ENCODE measurements around the gene GSTK1. TPM values are rescaled to one million over a fixed set of nuclear protein-coding genes. Genes with fewer than 3 reads are reported as not detected.

GSTK1 gene
- polyA plus RNA-seq, 1 experiment: 164 TPM

DNA sequence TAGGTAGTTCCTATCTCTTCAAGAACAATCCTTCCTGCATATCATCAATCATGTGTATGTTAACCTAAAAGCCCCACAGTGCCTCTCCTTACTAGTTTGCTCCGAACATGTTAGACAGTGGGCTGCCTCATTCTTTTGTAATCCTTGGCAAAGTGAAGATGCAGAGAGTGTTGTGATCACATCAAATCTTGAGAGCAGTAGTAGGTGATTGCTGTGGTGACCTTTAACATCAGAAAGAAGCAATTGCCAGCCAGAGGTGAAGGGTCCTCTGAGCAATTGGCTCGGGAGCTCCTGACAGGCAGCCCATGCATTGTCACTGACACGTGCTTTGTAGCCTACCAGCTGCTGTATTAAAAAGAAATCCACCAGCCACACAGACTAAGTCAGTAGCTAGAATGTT is 19.6 kb upstream of the GSTK1 start:
- DNase-seq (ENCODE audit: low read depth): no peak
- TF ChIP-seq, protein P1, sequence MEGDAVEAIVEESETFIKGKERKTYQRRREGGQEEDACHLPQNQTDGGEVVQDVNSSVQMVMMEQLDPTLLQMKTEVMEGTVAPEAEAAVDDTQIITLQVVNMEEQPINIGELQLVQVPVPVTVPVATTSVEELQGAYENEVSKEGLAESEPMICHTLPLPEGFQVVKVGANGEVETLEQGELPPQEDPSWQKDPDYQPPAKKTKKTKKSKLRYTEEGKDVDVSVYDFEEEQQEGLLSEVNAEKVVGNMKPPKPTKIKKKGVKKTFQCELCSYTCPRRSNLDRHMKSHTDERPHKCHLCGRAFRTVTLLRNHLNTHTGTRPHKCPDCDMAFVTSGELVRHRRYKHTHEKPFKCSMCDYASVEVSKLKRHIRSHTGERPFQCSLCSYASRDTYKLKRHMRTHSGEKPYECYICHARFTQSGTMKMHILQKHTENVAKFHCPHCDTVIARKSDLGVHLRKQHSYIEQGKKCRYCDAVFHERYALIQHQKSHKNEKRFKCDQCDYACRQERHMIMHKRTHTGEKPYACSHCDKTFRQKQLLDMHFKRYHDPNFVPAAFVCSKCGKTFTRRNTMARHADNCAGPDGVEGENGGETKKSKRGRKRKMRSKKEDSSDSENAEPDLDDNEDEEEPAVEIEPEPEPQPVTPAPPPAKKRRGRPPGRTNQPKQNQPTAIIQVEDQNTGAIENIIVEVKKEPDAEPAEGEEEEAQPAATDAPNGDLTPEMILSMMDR (IDR thresholded peaks at IDR 0.05; ENCODE audit: insufficient read depth, low read depth, low read length): no peak
- H3K4me3 ChIP-seq (ENCODE audit: low read depth, low read length): no peak overlapping the region
- H3K36me3 ChIP-seq (ENCODE audit: control insufficient read depth, insufficient read depth, low read length): no peaks in the 10 kb centered on the region
- CTCF ChIA-PET: interaction anchor here (1.0 to 1.5 kb wide), 2 partner anchors 13 to 172 kb away, joined by 3 read pairs; no protein-coding TSS in a partner anchor
- H3K27me3 ChIP-seq (ENCODE audit: control insufficient read depth, insufficient read depth, low read length): peaks cover 9% of the 10 kb centered on the region
- POLR2A ChIA-PET: no interaction called here

DNA sequence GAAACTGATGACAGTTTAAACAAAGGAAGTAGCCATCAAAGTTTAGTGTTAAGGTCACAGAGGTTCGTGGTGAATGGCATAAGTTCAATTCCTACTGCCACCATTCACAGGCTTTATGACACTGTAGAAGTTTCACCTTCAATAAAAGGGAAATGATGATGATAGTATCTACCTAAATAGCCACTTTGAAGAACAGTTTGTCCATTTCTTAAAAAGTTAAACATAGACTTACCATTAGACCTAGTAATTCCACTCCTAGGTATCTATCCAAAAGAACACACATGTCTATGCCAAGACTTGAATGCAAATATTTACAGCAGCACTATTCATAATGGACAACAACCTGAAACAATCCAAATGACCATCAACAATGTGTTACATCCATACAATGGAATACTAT is 18.9 kb upstream of the GSTK1 start:
- H3K4me3 ChIP-seq (ENCODE audit: low read depth, low read length): no peak overlapping the region
- ChIA-PET CTCF (interaction anchor here (1.0 to 1.5 kb wide), 2 partner anchors 12 to 172 kb away, joined by 3 read pairs; no protein-coding TSS in a partner anchor), POLR2A (no interaction called here)
- H3K36me3 ChIP-seq (ENCODE audit: control insufficient read depth, insufficient read depth, low read length): no peaks in the 10 kb centered on the region
- TF ChIP-seq, protein P1 (IDR thresholded peaks at IDR 0.05; ENCODE audit: insufficient read depth, low read depth, low read length): no peak
- no peak for DNase-seq (ENCODE audit: low read depth)
- H3K27me3 ChIP-seq (ENCODE audit: control insufficient read depth, insufficient read depth, low read length): peaks cover 9% of the 10 kb centered on the region

DNA sequence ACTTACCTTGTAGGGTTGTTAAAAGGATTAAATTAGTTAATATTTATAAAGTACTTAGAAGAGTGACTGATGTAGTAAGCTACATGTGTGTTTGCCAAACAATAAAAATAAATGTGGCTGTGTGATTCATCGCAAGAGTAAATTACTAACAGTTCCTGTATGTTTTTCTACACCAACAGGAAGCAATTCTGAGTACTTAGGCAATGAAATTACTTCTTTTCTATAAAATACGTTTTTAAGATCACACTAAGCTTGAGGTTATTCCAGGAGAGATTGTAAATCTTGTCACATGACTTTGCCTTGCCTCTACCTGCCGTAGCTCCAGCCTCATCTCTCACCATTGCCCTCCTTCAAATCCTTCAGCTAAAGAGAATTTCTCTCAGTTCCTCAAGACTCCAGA is 18.1 kb upstream of the GSTK1 start:
- POLR2A ChIA-PET: no interaction called here

DNA sequence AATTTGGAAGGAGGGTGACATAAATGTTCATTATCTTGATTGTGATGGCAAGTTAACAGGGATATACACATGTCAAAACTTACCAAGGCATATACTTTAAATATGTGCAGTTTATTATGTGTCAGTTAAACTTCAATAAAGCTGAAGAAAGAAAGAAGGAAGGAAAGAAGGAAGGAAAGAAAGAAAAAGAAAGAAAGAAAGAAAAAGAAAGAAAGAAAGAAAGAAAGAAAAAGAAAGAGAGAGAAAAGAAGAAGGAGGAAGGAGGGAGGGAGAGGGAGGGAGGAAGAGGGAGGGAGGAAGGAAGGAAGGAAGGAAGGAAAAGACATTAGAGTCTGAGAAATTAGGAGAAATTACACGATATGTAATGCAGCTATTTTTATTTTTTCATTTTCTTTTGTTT is 15.9 kb upstream of the GSTK1 start:
- DNase-seq (ENCODE audit: low read depth): no peak
- peaks cover 8% of the 10 kb centered on the region for H3K27me3 ChIP-seq (ENCODE audit: control insufficient read depth, insufficient read depth, low read length)
- TF ChIP-seq, protein P1 (IDR thresholded peaks at IDR 0.05; ENCODE audit: insufficient read depth, low read depth, low read length): no peak
- H3K36me3 ChIP-seq (ENCODE audit: control insufficient read depth, insufficient read depth, low read length): no peaks in the 10 kb centered on the region
- CTCF ChIA-PET: interaction anchor here (1.1 to 1.2 kb wide), 2 partner anchors 11 to 168 kb away, joined by 3 to 6 read pairs; no protein-coding TSS in a partner anchor
- POLR2A ChIA-PET: no interaction called here
- H3K4me3 ChIP-seq (ENCODE audit: low read depth, low read length): no peak overlapping the region

More for the DNA sequence above, 18.1 kb upstream of the GSTK1 start:
- CTCF ChIA-PET: interaction anchor here (0.9 kb wide), 1 partner anchor 30 kb away, joined by 3 read pairs; no protein-coding TSS in a partner anchor
- H3K27me3 ChIP-seq (ENCODE audit: control insufficient read depth, insufficient read depth, low read length): peaks cover 9% of the 10 kb centered on the region
- H3K36me3 ChIP-seq (ENCODE audit: control insufficient read depth, insufficient read depth, low read length): no peaks in the 10 kb centered on the region
- peak; percentile 80 for DNase-seq (ENCODE audit: low read depth)
- no peak overlapping the region for H3K4me3 ChIP-seq (ENCODE audit: low read depth, low read length)
- TF ChIP-seq, protein P1 (IDR thresholded peaks at IDR 0.05; ENCODE audit: insufficient read depth, low read depth, low read length): no peak

DNA sequence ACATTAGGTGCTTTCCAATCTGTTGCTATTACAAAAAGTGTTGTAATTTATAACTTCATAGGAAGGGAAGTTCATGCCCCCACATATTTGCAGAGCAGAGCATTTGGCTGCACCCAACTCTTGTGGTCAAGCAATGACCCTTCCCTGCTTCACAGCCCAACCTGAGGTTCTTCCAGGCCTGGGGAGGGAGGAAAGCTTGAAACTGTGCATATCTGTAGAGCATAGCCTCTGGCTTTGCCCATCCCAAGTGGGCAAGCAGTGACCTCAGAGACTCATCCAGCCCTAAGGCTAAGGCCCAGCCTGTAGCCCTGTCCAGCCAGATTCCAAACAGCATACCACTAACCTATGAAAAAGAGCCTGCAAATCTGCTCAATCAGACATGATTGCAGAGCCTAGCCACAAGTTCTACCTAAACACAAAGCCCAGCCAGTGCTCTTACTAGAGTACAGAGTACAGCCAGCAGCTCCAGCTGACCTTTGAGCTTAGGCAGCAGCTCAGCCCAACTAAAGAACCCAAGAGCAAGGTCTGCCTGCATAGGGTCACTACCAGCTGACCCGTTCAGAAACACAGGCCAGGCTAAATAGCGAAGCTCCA is 14.4 kb upstream of the GSTK1 start:
- Histone ChIP-seq H3K36me3 (ENCODE audit: control insufficient read depth, insufficient read depth, low read length) (no peaks in the 10 kb centered on the region), H3K27me3 (ENCODE audit: control insufficient read depth, insufficient read depth, low read length) (peaks cover 4% of the 10 kb centered on the region; the same call in 1 of the 2 replicates), H3K4me3 (ENCODE audit: low read depth, low read length) (no peak overlapping the region)
- POLR2A ChIA-PET: no interaction called here
- TF ChIP-seq, protein P1 (IDR thresholded peaks at IDR 0.05; ENCODE audit: insufficient read depth, low read depth, low read length): no peak
- DNase-seq (ENCODE audit: low read depth): no peak
- CTCF ChIA-PET: interaction anchor here (1.3 to 1.6 kb wide), 3 partner anchors 8 to 53 kb away, joined by 3 to 5 read pairs (median 4); partner anchors contain the start of gene GSTK1

Measured in BJ (cell line).